NCI-H2196 (cell line): ENCODE results near the gene PTPN12.
A peak's percentile ranks its signal among the peaks of the same experiment; 100 is the strongest.

Source experiments
- DNase-seq: peaks from one replicate; lab custom pipeline; 2025; ENCODE audit not compliant: unreplicated experiment; lab: John Stamatoyannopoulos, UW

The PTPN12 gene

GRCh38 chr7:77657427-77658224 is 120.5 kb downstream of the PTPN12 start:
- DNase-seq = peak; percentile 74

- DNase-seq = no peak
Measured at GRCh38 chr7:77658928-77659327, 121.8 kb downstream of the PTPN12 start.

- DNase-seq = no peak
Measured at GRCh38 chr7:77661816-77662215, 124.7 kb downstream of the PTPN12 start.

GRCh38 chr7:77662869-77663268 is 125.8 kb downstream of the PTPN12 start:
- no peak for DNase-seq

- no peak for DNase-seq
Measured at GRCh38 chr7:77664715-77665114, 127.6 kb downstream of the PTPN12 start.

- DNase-seq = no peak
Measured at GRCh38 chr7:77665161-77665560, 128.1 kb downstream of the PTPN12 start.

GRCh38 chr7:77667459-77668086 is 130.5 kb downstream of the PTPN12 start:
- DNase-seq = no peak

- DNase-seq = peak; percentile 52
Measured at GRCh38 chr7:77674878-77675277, 137.8 kb downstream of the PTPN12 start.

GRCh38 chr7:77679608-77680007 is 142.5 kb downstream of the PTPN12 start:
- peak; percentile 58 for DNase-seq

- no peak for DNase-seq
Measured at GRCh38 chr7:77680266-77680665, 143.2 kb downstream of the PTPN12 start.

GRCh38 chr7:77684030-77684429 is 146.9 kb downstream of the PTPN12 start:
- DNase-seq = no peak

GRCh38 chr7:77685233-77685632 is 148.1 kb downstream of the PTPN12 start:
- DNase-seq = peak; percentile 27

- no peak for DNase-seq
Measured at GRCh38 chr7:77687100-77687746, 150.1 kb downstream of the PTPN12 start.

GRCh38 chr7:77687747-77688144 is 150.7 kb downstream of the PTPN12 start:
- DNase-seq = no peak
